Breast epithelium (tissue), 3 donors: ENCODE data around the gene ALKBH3.

Source experiments
- CTCF ChIP-seq, 3 donors: fragments of 450-650 bp; IDR thresholded peaks; one replicate each; pipeline ENCODE4 v1.5.1; 2016 to 2017; ENCODE audit warnings: antibody characterized with exemption in 3 of 3, mild to moderate bottlenecking in 3 of 3, moderate library complexity in 3 of 3
- POLR2AphosphoS5 ChIP-seq, 3 donors: sonication (generic); formaldehyde crosslinking; IDR thresholded peaks; one replicate each; pipeline ENCODE4 v1.6.1; 2017; ENCODE audit warnings: antibody characterized with exemption in 3 of 3

- TF ChIP-seq CTCF (IDR thresholded peaks at IDR 0.05), result no peak
- TF ChIP-seq POLR2AphosphoS5 (IDR thresholded peaks at IDR 0.05), result no peak
Measured at GRCh38 chr11:43845816-43846215, 34.8 kb upstream of the ALKBH3 start.
